GM18909 (cell line): ENCODE measurements around the gene NPAS2.

ENCODE experiments used
- ATAC-seq: cut with Tn5 transposase; IDR thresholded peaks from one replicate; pipeline ENCODE4 v1.9.1; 2021; ENCODE audit warnings: mild to moderate bottlenecking; ENCODE audit not compliant: unreplicated experiment, poor library complexity

Gene NPAS2

DNA sequence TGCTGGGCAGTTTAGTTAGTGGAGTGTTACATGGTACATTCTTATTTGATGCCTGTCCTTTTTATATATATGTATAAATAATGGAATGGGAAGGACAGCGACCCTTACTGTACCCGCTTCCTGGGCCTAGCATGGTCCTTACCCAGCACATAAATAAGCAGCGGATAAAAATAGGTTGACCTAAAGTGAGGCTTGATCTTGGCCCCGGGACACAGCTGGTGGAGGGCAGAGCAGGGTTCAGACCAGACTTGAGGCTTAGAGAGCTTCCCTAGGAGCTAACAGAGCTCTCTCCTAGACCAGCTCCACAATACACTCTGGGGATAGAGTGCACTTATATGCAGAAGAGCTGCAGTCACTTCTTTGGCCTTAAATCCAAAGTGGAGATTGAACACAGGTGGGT, 135.3 kb downstream of the NPAS2 start:
- ATAC-seq = no peak

DNA sequence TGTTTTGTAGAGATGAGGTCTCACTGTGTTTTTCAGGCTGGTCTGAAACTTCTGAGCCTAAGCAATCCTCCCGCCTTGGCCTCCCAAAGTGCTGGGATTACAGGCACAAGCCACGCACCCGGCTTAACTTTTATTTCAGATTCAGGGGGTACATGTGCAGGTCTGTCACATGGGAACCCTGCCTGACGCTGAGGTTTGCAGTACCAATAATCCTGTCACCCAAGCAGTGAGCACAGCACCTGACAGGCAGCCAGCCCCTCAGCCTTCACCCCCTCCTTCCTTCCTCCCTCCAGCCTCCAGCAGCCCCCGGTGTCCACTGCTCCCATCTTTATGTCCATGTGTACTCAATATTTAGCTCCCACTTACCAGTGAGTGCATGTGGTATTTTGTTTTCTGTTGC, 136.1 kb downstream of the NPAS2 start:
- ATAC-seq = no peak

DNA sequence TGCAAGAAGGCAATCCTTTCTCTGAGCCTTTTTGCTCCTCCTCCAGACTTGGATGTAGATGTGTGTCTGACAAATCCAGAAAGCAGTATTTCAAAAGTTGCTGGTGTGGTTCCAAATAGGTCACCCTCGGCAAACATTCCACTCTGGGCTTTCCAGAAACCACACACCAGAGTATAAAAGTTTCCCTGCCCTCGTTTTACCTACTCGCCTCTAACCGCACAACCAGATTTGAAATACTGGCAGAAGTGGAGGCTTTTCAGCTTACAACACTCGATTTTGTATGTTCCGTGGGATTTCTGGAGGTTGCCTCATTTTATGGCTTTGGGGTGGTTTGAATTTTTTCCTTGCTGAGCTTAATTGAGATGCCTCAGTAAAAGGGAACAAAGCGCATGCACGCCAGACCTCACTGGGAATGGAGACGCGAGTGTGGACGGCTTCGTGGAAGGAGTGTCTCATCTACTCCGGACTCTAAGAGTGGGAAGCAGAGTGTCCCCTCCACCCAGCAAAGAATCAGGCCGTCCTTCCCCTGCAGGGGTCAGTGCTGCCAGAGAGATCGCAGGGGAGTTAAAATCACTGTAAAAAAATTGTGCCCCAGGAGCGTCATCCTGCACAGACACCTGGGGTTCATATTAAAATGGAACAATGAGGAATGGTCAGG, 138.2 kb downstream of the NPAS2 start:
- ATAC-seq = no peak

DNA sequence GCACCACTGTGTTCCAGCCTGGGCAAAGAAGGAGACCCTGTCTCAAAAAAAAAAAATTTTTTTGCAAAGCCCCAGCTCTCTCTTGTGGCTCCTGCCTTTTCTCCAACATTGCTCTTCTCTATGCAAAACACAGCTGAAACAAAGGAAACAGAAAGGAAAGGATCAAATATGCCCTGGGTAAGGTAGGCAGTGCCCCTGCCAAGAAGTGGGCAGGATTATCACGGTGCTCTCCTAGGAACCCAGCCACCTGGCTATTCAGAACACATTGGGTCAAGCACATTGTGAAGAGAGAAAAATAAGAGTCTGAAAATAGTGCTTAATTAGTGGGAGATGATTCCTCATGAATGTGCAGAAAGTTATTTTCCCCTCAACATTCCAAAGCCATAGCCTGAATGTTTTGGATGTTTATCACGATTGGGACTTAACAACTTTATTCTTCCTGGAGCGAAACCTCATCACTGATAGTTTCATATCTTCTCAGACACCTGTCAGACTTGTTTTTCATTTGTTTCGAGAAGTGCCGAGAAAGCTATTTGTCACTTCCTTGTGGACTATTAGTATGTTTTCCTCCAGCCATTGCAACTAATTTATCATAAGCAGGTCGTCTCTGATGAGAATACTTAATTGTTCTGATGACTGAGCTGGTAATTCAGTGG, 139.4 kb downstream of the NPAS2 start:
- no peak for ATAC-seq

DNA sequence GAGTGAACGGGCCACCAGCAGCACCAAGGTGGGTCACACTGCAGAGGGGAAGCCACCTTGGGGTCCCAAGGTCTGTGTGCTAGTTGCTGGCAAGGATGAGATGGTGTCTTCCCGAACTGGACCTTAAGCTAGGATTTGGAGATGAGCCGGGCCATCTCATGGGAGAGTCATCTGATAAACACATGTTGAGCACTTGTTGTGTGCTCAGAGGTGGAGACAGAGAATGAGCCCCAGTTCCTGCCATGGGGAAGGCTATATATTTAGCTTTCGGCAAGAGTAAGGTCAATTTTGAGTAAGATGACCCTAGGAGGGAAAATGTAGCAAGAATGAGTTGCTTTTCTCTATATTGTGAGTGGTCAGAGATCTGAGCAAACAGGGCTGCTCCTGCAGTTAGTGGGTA, 140.7 kb downstream of the NPAS2 start:
- ATAC-seq = no peak

DNA sequence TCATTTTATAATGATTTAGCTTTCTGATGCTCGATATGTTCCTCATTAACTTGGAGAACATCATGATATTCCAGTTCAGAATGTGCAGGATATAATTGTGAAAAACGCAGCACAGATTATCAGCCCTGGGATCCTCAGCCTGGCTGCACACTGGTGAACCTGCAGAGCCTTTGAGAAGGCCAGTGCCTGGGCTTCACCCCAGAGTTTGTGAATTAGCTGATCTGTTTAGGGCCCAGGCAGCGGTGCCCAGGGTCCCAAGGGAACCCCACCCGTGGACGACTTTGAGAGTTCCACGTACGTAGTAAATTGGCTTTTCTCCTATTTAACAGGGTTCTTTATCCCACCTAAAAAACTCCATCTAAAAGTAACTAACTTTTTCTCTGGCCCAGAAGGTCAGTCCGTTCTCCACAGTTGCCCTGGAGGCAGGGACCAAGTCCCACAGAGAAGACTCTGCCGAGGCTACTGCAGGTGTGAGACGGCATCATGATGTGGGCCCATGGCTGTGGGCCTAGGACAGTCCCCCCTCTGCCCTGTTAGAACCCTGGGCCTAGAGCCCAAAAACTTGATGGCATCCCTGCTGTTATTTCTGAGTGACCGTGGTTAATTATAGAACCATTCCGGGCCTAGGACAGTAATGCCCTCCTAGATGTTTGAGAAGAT, 142.6 kb downstream of the NPAS2 start:
- ATAC-seq = no peak

DNA sequence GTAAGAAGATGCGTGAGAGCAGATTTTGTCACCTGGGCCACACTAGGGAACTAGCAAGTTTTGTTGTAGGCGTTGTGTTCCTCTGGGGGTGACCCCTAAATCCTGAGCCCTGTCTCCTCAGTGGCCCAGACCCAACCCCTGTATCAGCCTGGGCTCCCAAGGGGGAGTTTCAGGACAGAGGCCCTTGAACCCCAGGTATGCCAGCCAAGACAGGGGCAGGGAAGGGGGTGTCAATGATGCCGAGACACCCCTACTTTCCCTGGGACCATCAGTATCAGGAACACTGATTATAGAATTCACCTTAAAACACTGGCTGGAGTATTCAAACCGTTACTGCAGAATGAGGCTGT, 143.1 kb downstream of the NPAS2 start:
- no peak for ATAC-seq

DNA sequence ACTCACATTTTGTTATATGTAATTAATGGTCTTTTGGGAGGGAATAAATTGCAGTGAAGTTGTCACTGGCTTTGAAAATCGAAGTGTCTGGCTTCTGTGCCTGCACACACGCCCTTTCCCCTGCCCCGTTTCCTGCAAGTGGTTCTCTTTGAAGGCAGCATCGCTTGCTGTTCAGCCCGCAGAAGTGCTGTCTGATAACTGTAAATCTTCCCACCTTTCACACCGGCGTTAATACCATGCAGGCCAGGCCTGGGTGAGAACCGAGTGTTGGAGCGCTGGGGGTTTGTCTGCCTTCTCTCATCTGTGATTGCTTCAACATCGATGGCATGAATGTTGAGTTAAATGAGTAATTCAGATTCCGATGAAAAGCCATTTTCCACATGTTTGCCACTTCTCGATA, 144.3 kb downstream of the NPAS2 start:
- no peak for ATAC-seq

DNA sequence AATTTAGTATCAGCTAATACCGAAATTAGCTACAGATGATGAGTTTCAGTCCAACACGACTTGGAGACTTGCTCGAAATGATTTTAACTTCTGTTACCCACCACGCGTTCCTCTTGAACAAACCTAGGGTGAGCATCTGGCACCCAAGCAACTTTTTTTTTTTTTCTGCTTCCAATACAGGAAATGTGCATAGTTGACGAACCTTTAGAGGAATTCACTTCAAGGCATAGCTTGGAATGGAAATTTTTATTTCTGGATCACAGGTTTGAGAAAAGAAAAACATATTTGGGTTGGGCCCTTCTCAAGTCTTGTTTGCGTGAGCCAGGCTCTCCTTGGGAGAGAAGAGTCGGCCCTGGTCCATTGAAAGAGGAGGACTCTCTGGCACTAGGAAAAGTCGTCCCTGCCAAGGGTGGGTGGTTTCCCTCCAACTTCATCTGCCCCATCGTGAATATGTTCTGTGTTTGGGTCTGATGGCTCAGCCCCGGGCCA, 144.8 kb downstream of the NPAS2 start:
- no peak for ATAC-seq

DNA sequence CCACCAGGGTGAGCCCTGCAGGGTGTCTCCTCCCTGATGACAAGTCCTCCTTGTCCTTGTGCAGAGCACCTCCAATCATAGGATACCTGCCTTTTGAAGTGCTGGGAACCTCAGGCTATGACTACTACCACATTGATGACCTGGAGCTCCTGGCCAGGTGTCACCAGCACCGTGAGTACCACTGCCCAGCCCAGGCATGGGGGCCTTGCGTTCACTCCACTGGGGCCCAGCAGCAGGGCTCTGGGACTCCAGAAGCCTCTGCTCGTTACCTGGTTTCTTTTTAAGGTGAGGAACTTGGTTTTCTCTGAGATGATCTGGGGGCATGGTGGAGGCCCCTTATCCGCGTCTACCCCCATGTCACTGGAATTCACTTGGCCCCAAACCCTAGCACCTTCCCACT, 145.7 kb downstream of the NPAS2 start:
- no peak for ATAC-seq

DNA sequence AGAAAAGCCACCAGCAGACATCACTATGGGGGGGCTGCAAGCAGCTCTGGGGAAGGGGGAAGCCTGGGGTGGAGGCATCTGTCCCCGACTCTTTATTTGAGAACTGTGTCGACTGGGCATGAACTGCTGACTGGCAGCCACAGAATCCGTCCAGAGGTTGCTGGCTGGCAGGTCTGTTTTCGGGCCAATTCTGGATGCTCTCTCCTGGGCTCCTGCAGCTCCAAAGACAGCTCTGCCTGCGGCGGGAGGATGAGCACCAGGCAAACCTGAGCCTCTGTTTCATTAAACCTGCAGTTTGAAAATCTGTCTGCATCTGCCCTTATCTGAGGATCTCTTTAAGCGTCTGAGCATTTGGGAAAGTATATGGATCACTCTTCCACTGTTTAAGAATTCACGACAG, 147.8 kb downstream of the NPAS2 start:
- no peak for ATAC-seq

DNA sequence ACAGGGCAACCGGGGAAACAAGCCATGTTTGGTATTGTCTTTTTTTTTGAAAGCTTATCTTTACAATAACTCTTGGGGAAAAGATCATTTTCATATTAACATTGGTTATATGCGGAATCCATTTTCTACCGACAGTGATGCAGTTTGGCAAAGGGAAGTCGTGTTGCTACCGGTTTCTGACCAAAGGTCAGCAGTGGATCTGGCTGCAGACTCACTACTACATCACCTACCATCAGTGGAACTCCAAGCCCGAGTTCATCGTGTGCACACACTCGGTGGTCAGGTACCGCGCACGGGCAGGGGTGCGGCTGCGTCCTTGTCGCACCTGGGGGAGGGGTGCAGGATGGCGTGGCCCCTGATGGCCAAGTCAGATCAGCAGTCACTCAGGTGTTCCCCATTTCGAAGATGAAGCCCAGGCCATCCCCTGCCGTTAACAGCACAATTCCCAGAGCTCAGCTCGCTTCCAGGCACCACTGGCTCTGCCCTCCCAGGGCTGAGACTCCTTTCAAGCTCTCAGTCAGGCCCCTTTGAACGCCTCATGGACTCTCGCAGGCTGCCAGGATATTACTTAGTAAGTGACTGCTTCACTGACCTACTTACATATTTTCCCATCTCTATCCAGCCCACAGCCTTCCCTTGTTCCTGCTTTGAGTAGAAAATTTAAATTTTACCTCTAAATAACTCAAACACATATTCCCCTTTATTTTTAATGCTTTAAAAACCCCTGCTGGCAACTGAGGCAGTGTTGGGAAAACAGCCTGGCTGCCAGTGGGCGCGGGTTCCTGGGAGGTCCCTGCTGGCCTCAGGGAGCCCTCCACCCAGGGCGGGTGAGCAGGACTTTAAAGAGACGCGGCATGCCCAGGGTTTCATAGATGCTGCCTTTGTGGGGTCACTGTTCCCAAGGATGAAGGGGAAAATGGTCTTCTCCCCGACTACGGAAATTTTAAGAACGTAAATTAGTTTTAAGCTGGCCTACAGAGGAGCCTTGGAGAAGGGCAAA, 148.5 kb downstream of the NPAS2 start:
- no peak for ATAC-seq

DNA sequence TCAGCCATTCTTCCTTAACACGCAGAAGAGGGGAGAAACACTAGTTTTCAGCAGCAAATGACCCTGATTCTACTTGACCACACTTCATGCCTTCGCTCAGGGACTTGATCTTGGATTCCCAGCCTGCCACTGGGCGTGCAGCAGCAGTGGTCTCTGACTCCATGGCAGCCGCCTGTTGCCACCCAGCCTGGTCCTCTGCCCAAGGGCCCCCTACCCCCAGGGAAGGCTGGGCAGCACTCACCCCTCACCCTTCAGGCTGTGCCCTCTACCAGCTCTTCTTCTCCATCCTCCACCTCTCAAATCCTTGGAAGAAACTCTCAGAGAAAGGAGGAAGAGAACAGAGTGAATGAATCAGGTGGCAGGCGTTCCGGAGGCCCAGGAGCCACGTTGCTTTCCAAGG, 150.1 kb downstream of the NPAS2 start:
- no peak for ATAC-seq

DNA sequence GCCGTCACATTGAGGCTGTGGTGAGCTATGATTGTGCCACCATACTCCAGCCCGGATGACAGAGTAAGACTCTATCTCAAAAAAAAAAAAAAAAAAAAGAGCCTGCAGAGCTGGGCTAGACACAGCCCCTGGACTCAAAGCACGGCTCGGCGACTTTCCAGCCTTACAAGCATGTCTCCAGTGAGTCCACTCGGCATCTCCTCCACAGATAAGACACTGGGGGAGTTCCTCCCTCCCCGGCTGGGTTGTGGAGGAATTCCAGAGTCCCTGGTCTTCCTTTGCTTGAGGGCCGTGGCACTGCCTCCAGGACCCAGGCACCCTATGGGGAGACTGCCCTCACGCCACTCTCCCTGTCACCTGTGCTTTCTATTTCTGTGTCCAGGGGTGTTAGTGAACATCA, 151.3 kb downstream of the NPAS2 start:
- no peak for ATAC-seq

DNA sequence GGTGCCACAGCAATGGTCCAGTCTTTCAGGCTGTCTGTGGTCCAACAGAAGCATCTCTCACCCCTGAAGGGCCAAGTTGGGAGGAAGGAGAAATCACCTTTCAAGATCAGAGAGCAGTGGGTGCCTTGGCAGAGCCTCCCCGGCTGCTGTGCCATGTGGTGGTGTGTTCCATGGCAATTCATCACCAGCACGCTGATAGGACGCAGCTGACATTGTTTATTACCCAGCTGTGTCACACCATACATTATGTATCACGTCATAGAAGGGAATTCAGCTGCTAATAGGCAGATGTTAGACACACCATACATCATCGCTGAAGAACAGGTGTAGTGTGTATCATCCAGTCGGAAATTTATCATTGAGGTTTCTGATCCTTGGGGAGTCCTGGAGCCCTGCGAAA, 152.5 kb downstream of the NPAS2 start:
- ATAC-seq = no peak

DNA sequence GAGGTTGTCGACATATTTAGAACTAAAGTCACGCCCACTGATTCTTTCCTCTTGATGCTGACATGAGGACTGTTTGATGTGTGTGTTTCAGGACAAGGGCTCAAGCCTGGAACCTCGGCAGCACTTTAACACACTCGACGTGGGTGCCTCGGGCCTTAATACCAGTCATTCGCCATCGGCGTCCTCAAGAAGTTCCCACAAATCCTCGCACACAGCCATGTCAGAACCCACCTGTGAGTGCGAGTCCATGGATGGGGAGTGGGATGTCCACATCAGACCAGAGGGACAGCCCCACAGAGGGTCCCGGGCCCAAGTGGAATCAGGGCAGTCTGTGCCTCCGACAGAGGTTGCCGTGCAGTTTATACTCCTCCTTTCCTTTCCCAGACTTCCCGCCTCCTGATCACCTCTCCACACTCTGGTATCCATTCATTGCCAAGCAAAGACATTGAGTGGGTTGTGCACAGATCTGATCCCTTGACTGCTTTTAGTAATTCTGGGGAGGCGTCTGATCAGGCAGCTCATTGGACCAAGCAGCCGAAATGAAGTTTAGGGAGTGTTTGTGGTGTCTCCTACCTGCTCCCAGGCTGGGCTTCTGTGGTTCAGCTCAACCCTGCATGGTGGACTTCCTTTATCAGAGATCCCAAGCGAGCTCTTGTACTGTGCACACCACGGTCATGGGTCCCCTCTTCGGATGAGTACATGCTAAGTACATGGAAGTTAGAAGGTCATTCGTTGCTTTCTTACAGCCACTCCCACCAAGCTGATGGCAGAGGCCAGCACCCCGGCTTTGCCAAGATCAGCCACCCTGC, 155.0 kb downstream of the NPAS2 start:
- ATAC-seq = no peak

DNA sequence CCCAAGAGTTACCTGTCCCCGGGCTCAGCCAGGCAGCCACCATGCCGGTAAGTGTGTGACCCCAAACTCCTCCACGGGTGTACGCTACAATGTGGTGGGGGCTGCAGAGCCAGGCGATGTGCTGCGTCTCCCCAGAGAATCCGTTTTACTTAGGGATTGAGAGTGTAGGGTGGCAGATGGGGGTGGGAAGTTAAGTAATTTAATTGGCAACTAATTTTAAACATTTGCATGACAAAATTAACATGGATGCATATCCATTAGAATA, 155.5 kb downstream of the NPAS2 start:
- ATAC-seq = no peak

DNA sequence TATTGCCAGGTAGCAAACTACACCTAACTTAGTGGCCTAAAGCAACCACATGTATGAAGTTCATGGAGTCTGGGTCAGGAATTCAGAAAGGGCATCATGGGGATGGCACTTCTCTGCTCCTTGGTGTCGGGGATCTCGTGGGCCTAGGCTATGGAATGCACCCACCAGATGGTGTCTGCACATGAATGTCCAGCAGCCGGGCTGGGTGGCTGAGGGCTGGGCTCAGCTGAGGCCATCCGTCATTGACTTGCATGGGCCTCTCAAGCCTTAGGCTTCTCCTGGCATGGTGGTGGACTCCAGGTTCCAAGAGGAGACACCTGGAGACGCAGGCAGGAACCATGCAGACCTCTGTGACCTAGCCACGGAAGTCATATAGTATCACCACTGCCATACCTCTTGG, 156.1 kb downstream of the NPAS2 start:
- ATAC-seq = no peak

DNA sequence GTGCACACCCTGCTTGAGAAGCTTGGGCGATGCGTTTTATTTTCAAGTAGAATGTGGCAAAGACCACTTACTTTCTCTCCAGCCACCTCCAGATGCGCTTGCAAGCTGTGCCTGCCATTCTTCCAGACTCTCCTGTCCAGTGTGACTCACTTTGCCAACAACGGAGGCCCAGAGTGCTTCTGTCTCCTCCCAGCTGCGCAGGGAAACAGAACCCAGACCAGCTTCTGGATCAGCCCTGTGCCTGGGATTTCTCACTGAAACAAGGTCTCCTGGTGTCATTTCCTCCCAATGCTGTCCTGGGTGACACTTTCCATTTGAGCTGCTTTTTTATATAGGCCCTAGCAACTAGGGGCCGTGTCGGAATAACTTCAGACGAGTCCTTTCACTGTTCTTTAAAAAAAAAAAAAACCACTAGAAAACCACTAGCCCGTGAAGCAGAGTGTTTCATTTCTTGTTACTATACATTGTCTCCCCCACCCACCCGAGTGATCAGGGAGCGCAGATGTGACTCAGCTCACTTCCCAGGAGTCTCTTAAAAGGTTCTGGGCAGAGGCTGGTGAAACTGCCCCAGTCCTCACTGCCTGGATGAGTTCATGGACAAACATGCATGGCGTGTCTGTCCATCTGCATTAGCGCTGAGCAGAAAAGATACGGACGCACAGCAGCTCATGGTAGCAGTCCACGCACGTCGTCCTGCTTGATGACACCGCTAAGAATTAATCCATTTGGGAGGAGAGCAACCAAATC, 156.9 kb downstream of the NPAS2 start:
- peak; percentile 78 for ATAC-seq
